ENCODE measurements around the gene PLXNA4.
"Not testable (repeated sequence)": the region's sequence is repeated elsewhere in the genome, so short reads cannot be mapped to it uniquely, and the experiment has no call there.

PLXNA4 gene

DNA sequence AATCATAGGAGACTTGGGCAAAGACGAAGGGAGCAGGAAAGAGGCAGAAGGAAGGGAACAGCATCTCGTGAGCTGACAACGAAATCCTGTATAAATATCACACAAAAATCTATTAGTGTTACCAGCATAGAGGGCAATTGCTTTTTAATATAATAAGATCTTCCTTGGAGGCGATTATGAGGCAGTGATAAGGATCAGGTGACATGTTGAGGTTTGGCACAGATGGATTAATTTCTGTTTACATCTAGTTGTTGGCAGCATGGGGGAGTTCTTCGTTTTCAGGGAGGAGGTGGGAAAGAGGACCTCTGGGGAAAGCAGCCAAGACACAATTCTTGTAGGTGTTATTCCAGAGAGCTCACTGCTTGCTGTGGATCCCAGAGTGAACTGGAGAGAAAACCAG lies 163.8 kb downstream of the PLXNA4 start:
- no peak for DNase-seq

DNA sequence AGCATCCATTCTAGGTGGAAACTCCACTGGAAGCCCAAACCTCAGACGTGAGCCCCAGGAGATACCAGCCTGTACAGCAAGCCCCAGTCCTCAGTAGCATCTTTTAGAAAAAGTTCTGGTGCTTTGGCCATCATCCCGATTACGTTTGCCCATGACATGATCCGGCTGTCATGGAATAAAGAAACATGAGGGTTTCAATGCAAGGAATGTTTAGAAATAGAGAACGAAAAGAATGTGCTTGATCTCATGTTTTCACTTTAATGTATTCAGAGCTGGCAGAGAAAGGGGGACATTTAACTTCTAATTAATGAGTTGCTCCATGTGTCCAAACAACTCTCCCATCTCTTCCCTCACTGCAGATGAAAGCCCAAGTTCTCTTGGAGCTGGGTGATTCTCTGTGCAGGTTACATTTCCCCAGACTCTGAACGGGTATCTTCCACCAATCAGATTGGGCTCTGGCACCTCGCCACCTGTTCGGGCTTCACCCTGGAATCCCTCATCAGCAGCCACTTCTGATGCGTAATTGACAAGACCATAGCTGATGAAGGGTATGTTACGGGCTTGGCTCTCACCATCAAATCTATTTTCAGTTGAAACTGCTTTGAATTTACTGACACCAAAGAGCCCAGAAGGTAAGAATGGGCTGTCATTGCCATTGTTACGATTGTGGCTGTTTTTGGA lies 165.3 kb downstream of the PLXNA4 start:
- DNase-seq: no peak

DNA sequence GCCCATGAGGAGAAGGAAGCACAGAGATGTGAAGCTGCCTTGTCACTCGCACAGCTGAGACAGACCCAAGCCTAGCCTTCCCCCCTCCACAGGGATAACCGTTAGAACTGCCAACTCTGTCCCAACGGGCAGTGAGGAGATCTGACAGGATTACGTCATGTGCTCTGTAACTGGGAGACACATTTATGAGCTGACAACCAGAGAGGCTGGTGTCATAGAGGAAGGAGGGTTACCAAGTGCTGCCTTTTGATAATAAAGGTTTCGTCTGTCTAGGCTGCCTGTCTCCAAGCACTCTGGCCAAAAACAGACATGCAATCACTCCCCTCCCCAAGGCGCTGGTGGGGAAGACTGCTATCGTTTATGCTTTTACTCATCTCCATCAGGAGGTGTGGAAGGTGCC lies 165.9 kb downstream of the PLXNA4 start:
- DNase-seq: peak in 1 of 2 donors; percentile 9

DNA sequence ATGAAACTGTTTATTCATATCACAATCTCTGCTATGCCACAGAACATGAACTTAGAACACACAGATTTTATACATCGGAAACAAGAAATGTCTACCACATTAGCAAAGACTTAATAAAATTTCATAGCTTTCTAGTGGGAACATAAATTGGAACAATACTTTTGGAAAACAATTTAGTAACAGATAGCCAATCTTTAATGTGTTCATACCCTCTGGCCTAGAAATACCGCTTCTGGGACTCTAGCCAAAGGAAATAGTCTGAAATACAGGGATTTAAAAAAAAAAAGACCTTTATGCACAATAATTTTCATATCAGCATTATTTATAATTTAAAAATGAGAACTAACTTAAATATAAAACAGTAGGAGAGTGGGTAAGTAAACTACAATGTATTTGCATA lies 168.5 kb downstream of the PLXNA4 start:
- no peak for DNase-seq

DNA sequence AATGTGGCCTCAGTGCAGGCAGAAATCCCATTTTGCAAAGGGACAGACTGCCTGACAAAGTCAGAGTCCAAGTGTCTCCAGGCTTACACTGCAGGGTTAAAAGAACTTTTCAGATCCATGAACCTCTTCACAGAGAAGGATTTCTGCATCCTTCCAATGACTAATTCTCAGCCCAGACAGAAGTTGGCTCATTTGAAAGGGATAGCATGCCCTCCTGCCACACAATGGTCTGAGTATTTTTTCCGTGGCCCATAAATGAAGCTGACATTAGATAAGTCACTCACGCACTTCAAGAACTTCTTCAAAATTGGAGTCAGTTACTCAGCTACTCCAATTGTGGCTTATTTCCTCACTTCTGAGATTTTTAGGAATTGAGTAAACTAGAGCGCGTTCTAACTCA lies 170.2 kb downstream of the PLXNA4 start:
- no peak for DNase-seq

DNA sequence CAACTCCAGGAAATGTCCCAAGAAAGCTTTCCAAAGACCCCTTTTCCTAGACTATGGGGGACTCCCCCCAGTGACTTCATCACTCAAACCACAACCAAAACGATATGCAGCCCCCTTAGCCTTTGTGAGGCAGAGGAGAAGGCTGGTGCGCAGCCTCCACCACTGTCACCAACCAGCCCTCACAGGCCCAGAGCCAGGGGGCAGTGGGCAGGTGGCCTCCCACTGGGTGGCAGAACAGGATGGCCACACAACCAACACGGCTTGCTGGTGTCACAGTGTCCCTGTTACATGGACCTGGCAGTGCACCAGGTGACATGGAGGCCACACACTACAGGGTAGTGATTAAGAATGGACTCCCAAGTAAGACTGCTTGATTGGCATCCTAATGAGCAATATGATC lies 172.0 kb downstream of the PLXNA4 start:
- DNase-seq: no peak

DNA sequence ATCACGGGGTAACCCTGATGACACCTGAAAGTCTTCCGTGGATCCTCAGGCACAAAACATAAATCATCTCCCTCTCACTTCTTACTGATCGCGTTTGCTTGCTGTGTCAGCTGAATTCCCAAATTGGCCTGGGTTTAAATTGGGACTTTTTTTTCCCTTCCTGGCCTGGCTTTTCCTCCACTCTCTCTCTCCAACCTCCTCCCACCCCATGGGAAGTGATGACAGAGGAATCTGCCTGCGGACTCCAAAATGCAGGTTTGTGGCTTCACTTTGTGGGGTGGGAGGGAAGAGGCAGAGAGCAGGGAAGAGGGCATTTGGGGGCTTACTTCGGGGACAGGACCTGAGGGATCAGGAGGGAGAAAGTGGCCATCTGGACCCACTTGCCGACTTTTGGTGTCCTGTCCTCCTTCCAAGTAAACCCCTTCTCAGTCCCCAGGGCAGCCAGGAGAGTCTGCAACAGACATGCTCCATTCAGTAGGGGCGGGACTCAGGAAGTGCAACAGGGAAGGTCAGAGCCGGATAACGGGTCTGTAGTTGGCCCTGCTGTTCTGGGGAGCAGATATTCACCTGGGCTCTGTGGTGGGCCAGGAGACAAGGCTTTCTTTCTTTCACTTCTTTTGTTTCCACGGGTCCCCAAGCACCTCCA lies 172.7 kb downstream of the PLXNA4 start:
- no peak for DNase-seq

DNA sequence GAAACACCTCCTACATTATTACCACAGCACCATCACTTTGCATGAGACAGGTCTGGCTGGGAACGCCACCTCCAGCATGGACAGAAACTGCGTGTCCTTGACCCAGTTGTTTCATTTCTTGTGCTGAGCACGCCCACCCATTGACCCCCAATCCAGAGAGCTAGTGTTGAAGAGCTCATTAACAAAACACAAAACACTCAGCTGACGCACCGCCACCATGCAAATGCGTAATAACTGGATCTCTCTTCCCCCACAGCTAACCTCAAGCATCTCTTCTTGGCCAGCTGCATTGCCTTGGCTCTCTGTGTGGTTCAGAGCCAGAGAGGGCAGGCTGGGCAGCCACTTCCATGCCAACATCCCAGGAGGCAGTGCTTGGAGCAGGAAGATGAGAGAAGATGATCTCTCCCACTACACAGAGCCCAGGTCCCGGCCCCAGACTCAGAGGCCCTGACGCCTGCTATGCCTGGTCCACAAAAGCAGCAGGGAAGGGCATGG lies 173.5 kb downstream of the PLXNA4 start:
- no peak for DNase-seq

DNA sequence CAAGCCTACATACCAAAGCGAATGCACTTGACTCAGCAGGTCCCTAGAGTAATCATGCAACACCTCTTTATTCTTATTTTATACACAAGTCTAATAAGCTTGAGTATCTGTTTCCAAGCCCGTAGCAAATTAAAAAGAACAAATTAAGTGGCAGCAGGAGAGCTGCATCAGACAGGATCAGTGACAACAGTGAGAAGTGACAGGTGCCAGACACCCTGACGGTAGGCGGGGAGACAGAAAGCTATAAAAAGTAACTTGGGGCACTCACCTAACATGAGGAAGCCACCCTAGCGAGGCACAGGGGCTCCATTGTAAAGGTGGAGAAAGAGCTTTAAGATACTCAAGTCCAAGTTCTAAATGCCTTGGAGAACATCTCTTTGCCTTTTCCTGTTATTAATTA lies 174.2 kb downstream of the PLXNA4 start:
- DNase-seq: no peak

DNA sequence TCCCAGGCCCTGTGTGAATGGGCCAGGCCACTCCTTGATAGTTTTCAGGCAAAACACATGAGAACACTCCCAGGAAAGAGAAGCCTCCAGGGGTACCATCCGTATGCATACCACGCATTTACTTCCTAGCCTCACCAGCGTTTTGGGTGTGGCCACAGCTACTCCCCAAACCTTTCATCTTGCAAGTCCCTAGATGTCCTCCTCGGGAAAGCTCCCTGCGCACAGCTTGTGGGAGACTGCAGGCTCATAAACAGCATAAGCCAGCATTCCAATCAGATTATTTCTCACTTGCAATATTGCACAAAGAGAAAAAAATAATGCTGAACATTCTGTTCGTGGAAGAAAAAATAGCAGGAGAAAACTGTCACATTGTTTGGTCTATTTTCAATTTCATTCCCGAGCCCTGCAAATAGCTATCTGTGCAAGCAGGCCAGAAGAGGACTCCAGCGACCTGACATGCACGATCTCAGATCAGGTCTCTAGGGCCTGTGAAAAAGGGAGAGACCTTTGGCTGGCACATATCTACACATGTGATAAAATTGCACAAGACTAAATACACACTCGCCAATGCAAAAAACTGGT lies 175.6 kb downstream of the PLXNA4 start:
- no peak for DNase-seq

DNA sequence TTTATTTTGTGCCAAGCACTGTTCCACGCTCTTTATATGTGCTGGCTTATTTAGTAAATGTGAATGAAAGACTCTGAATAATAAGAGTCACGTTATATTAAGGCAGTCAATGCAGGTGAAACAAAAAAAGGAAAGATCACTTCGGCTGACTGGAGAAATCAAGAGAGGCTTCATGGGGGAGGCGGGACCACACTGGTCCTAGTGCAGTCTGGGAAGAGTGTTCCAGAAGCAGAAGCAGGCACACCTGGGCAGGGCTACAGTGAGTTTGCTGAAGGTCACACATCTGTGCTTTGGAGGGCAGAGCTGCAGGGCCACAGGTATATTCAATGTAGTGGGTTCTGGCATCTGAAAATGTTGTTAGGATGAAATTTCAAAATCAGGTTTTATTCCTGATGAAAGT lies 176.9 kb downstream of the PLXNA4 start:
- DNase-seq: no peak

DNA sequence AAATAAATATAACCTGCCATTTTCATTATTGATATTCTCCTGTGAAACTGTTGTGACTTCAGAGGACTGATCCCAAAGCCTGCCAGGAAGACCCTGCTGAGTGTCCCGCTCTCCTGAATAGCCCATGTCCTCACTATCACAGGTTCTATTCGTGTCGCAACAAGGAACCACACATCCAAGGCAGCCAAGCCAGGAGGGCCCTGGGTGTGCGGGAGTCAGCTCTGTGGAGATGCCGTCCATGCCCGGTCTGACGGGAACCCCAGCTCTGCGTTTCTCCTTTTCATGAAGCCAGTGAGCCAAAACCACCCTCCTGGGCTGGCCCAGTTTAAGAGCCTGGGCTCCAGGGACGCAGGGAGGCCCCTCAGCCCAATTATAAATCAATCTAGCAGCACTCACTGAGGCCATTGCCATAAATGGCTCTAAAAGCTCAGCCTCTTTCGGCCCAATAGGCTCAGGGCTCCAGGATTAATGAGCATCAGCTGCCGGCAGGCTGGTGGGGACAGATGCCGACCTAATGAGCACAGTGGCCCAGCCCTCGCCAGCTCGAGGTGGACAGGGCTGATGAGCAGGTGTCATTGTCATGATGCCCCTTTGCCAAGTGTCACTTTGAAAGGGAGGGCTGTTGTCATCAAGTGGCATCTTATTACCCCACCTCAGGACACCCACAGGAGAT lies 177.9 kb downstream of the PLXNA4 start:
- DNase-seq: no peak

DNA sequence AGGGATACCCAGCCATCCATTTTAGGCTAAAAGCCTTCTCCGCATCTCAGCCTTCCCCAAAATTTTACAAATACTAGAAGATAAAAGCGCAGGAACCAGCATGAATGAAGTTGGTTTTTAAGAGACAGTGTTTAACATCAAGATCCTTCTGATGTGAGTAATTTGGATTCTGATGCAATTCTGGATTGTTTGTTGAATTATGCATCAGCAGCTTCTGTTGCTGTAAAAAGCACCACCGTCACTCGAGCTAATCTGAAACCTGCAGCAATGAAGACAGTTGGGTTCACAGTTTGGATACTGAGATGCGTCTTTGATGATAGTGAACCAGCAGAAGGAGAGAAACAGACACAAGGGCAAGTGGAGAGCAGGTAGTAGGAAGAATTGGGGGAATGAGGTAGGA lies 179.2 kb downstream of the PLXNA4 start:
- peak in 1 of 2 donors; percentile 18 for DNase-seq

DNA sequence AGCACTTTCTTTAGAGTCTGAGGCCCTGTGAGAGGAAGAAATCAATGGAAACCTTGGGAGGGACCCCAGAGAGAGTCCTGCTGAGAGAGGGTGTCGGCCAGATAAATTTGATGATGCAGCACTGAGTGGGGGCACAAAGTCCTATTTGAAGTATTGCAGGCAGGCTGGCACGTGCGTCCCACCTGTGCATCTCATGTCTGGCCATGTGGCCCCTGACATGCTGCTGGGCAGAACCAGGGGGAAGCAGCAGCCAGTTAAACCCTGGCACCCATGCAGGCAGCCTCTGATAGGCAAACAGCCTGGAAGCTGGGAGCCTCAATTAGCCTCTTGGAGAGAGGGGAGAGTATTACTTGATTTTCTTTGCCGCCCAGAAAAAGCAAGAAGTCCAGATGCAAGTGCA lies 180.9 kb downstream of the PLXNA4 start:
- DNase-seq: no peak

DNA sequence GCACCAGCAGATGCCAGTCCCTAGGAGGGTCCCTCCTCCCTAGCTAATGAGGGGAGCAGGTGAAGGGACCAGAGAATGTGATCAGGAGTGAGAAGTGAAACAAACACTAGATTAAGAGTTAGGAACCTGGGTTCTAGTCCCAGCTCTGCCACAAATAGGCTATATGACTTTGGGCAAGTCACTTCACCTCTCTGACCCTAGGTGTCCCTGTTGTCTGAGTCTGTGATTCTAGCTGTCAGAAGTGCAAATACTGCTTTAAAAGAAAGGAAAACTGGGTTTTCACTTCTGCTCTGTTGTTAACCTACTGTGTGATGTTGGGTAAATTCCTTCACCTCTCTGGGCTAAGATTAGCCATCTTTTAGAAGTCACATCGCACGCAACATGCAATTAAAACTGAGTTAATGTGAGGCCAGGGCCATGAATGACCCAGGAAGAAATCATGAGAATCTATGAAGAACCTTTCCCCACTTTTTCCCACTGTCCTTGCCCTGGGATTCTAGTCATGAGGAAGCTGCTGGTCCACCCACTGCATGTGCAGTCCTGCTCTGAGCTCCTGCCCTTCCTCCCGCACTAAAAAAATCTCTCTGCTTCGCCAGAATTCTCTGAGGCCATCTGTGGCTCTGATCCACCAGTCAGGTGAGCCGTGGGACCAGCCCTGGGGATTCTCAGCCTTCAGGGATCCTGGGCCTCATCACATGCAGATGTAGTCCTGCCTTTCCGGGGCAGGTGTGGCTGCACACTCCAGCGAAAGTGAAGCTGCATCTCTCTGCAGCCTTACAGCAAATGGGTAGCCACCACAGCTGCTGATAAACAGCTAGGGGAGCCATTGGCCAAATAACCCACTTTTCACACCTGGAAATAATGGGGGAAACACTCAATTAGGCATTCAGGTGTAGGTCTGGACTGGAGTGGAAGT lies 181.7 kb downstream of the PLXNA4 start:
- DNase-seq: peak in 1 of 2 donors; percentile 6

DNA sequence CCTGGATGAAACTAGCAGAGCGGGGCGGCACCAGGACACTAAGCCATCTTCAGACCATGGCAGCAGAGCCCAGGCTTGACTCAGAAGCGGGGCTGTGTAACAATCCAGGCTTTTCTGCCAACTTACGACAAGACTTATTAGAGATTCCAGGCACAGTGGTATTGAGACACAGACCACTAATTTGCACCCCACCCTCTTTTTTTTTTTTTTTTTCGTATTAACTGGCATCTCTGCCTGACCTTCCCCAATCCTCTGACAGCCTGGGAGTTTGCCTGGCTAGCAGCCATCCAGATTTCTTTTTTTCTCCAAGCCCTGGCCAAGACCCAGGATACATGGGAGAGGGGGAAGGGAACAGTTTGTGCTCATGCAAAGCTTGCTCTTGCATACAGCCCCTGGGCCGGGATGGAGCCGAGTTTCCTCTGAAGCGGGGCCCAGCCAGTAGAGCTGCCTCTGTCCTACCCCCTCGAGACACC lies 182.4 kb downstream of the PLXNA4 start:
- no peak for DNase-seq

DNA sequence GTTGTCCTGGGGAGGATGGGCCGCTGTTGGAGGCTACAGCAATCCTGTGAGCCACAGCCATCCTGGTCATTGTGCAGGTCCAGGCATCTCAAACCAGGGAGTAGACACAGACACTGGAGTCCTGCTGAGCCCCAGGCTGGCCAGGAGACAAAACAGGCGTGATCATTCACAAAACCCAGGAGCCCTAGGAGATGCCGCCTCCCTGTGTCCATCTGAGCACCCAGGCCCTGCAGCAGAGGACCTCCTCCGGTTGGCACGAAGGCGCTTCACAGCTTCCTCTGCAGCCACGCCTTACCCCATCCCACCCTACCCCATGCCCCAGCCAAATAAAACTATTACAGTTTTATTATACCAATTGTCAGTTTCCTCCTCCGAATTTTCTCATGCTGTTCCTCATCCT lies 183.6 kb downstream of the PLXNA4 start:
- DNase-seq: no peak

DNA sequence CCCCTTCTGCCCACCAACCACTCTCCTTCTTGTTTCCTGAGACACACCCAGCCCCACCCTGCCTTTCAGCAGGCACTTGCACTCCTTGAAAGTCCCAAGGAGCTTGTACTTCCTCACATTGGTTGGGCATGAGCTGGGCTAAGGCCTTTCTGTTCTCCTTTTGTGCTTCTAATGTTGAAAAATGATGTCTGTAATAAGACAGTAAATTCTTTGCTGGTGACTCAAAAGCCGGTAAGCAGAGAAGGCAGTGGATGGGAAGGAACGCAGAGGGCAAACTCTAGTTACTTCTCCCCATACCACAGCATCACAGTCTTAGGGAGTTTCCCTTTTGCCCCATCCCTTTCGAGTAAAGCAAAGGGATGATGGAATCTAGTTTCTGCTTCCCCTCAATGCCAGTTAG lies 185.6 kb downstream of the PLXNA4 start:
- DNase-seq: peak; percentile 65

DNA sequence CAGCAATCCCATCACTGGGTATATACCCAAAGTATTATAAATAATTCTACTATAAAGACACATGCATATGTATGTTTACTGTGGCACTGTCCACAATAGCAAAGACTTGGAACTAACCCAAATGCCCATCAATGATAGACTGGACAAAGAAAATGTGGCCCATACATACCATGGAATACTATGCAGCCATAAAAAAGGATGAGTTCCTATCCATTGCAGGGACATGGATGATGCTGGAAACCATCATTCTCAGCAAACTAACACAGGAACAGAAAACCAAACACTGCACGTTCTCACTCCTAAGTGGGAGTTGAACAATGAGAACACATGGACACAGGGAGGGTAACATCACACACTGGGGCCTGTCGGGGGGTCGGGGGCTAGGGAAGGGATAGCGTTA lies 186.2 kb downstream of the PLXNA4 start:
- DNase-seq: not testable (repeated sequence)

DNA sequence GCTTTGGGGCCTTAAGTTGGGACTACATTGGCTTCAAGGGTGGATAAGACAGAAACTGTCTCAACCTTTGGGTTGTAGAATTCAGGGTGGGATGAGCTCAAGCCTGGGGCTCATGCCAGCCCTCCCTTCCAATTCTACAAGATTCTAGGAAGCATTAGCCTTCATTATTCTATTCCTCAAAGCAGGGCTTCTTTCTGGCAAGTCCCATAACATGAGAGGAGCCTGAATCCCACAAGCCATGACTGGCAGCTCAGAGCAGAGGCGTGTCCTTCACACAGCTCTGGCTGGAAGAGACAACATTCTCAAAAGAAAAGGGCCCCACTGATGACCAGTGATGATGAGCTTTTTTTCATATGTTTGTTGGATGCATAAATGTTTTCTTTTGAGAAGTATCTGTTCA lies 187.6 kb downstream of the PLXNA4 start:
- no peak for DNase-seq

DNA sequence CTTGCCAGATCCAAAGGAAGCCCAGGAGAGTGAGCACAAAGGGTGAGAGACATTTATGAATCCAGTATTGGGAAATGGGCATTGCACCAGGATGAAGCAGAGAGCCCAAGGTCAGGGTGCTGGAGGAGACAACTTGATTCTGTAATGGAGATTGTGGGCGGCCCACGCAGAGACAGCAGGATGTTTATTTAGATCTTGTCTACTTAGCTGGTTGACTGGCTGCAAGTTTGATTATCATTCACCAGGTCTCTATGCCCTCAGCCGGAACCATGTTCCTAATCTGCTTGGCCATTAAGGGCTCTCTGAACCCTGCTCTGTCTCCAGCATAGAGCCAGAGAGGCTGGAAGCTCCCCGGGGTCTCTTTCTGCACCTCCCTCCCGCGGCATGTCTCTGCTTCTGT lies 188.7 kb downstream of the PLXNA4 start:
- DNase-seq: no peak

DNA sequence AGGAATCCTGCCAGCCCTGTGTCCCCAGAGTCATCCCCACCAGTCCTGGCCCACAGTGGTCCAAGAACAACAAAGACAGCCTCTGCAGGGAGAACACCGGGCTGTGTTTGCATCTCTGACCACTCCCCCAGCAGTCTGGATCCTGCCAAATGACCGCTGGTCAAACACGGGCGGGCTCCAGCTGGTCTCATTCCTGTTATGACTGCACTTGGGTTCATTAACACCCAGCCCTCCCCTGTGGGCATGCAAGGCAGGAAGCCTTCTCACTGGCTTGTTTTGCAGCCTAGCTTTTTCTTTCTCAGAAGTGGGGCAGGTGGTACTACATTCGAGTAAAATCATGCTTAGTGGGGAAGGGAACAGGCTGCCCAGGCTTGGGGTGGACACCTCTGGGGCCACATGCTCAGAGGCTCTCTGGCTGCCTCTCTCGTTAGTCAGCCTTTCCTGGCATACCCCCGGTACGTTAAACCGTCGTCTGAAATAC lies 190.0 kb downstream of the PLXNA4 start:
- DNase-seq: no peak

All from inflammatory macrophage treated with lipopolysaccharide for 1 hour (primary cell).